ENCODE measurements around the gene RUNX2. TPM values are rescaled to one million over a fixed set of nuclear protein-coding genes. Genes with fewer than 3 reads are reported as not detected.

The RUNX2 gene
- total and polyA plus RNA-seq, 4 donors = 0.09 to 1.5 (median 0.75) TPM

DNA sequence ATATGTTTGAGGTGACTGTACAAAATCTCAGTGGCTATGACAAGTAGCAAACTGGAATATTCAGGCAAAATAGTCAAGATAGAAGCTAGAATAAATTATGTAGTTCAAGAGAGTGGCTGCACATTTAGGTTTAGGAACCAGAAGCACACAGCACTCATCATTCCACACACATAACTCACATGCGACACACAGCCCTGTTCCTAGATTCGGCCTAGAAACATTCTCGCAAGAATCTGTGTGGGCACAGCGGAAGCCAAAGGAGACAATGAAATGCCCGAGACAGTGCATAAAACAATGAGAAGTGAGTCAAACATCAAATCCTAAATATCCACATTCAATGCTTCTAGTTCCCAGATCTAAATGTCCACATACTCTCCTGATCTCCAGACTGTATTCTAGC, 59.1 kb downstream of the RUNX2 start:
- 97% methylated on average over 5 of the region's 5 CpGs for WGBS
- H3K4me3 ChIP-seq (ENCODE audit: low read depth in 1 of 3, low read length in 3 of 3) = no peak overlapping the region
- DNase-seq (ENCODE audit: low spot score) = no peak

DNA sequence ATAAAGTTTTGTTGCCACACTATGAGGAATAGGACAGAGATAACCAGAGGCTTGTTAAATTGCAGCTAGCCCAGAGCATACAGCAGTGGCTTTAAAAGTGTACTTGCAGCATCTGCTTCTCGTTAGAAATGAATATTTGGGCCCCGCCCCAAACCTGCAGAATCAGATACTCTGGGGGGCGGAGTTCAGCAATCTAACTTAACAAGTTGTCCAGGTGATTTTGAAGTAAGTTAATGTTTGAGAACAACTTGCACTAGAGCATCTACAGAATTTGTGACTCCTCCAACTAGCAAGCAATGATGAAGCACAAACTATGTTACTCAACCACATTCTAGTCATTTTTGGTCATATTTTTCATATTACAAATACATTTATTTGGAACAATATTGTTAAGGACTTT, 60.2 kb downstream of the RUNX2 start:
- H3K4me3 ChIP-seq (ENCODE audit: low read depth in 1 of 3, low read length in 3 of 3) = no peak overlapping the region
- TF ChIP-seq FOXA1 (IDR thresholded peaks at IDR 0.05) (no peak), YY1 (IDR thresholded peaks at IDR 0.05) (no peak), HNF4A (conservative IDR thresholded peaks at IDR 0.05) (no peak), FOXA2 (IDR thresholded peaks at IDR 0.05) (no peak), SP1 (IDR thresholded peaks at IDR 0.05) (no peak), ZBTB33 (IDR thresholded peaks at IDR 0.05) (no peak), GABPA (IDR thresholded peaks at IDR 0.05 in 1 of 2, conservative IDR thresholded peaks at IDR 0.05 in 1 of 2) (no peak), RXRA (IDR thresholded peaks at IDR 0.05) (no peak), RAD21 (IDR thresholded peaks at IDR 0.05) (no peak), TAF1 (conservative IDR thresholded peaks at IDR 0.05) (no peak), HNF4G (IDR thresholded peaks at IDR 0.05) (no peak)
- TF ChIP-seq, protein P1, sequence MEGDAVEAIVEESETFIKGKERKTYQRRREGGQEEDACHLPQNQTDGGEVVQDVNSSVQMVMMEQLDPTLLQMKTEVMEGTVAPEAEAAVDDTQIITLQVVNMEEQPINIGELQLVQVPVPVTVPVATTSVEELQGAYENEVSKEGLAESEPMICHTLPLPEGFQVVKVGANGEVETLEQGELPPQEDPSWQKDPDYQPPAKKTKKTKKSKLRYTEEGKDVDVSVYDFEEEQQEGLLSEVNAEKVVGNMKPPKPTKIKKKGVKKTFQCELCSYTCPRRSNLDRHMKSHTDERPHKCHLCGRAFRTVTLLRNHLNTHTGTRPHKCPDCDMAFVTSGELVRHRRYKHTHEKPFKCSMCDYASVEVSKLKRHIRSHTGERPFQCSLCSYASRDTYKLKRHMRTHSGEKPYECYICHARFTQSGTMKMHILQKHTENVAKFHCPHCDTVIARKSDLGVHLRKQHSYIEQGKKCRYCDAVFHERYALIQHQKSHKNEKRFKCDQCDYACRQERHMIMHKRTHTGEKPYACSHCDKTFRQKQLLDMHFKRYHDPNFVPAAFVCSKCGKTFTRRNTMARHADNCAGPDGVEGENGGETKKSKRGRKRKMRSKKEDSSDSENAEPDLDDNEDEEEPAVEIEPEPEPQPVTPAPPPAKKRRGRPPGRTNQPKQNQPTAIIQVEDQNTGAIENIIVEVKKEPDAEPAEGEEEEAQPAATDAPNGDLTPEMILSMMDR (IDR thresholded peaks at IDR 0.05; ENCODE audit: low read depth, low read length, missing input control) = no peak
- no peaks in the 10 kb centered on the region for H3K36me3 ChIP-seq (ENCODE audit: control insufficient read depth in 4 of 4, insufficient read depth in 3 of 4, low read depth in 1 of 4, low read length in 3 of 4)
- 75% methylated on average over 3 of the region's 3 CpGs for WGBS
- H3K27ac ChIP-seq (ENCODE audit: low read depth in 1 of 2, low read length in 2 of 2) = no peak overlapping the region
- H3K4me1 ChIP-seq (ENCODE audit: control insufficient read depth in 4 of 4, insufficient read depth in 4 of 4, low read length in 3 of 4) = no peaks in the 10 kb centered on the region
- no peak for DNase-seq (ENCODE audit: low spot score)
- H3K9me3 ChIP-seq (ENCODE audit: control insufficient read depth in 4 of 4, low read length in 3 of 4) = no peaks in the 10 kb centered on the region
- H3K27me3 ChIP-seq (ENCODE audit: control insufficient read depth in 4 of 4, insufficient read depth in 4 of 4, low read length in 3 of 4) = no peaks in the 10 kb centered on the region
- no peak overlapping the region for H3K9ac ChIP-seq (ENCODE audit: low read depth in 1 of 2, low read length in 2 of 2)

More for the DNA sequence above, 59.1 kb downstream of the RUNX2 start:
- no peak overlapping the region for H3K27ac ChIP-seq (ENCODE audit: low read depth in 1 of 2, low read length in 2 of 2)
- no peak for TF ChIP-seq YY1 (IDR thresholded peaks at IDR 0.05)
- H3K4me1 ChIP-seq (ENCODE audit: control insufficient read depth in 4 of 4, insufficient read depth in 4 of 4, low read length in 3 of 4) = no peaks in the 10 kb centered on the region
- H3K27me3 ChIP-seq (ENCODE audit: control insufficient read depth in 4 of 4, insufficient read depth in 4 of 4, low read length in 3 of 4) = no peaks in the 10 kb centered on the region
- no peaks in the 10 kb centered on the region for H3K9me3 ChIP-seq (ENCODE audit: control insufficient read depth in 4 of 4, low read length in 3 of 4)
- H3K36me3 ChIP-seq (ENCODE audit: control insufficient read depth in 4 of 4, insufficient read depth in 3 of 4, low read depth in 1 of 4, low read length in 3 of 4) = no peaks in the 10 kb centered on the region
- no peak overlapping the region for H3K9ac ChIP-seq (ENCODE audit: low read depth in 1 of 2, low read length in 2 of 2)

GRCh38 chr6:45394586-45395095, 66.5 kb downstream of the RUNX2 start:
- Histone ChIP-seq H3K4me3 (ENCODE audit: low read depth in 1 of 3, low read length in 3 of 3) (no peak overlapping the region), H3K9me3 (ENCODE audit: control insufficient read depth in 4 of 4, low read length in 3 of 4) (peaks cover 0 to 3% (median 0%) of the 10 kb centered on the region in 4 donors), H3K27me3 (ENCODE audit: control insufficient read depth in 4 of 4, insufficient read depth in 4 of 4, low read length in 3 of 4) (no peaks in the 10 kb centered on the region), H3K27ac (ENCODE audit: low read depth in 1 of 2, low read length in 2 of 2) (no peak overlapping the region), H3K36me3 (ENCODE audit: control insufficient read depth in 4 of 4, insufficient read depth in 3 of 4, low read depth in 1 of 4, low read length in 3 of 4) (no peaks in the 10 kb centered on the region), H3K4me1 (ENCODE audit: control insufficient read depth in 4 of 4, insufficient read depth in 4 of 4, low read length in 3 of 4) (no peaks in the 10 kb centered on the region), H3K9ac (ENCODE audit: low read depth in 1 of 2, low read length in 2 of 2) (no peak overlapping the region)
- 89% methylated on average over 4 of the region's 4 CpGs for WGBS
- TF ChIP-seq YY1 (IDR thresholded peaks at IDR 0.05) = no peak
- TF ChIP-seq FOXA2 (IDR thresholded peaks at IDR 0.05) = no peak
- TF ChIP-seq HNF4A (conservative IDR thresholded peaks at IDR 0.05) = no peak
- TF ChIP-seq JUND (IDR thresholded peaks at IDR 0.05) = no peak
- TF ChIP-seq, protein P2, sequence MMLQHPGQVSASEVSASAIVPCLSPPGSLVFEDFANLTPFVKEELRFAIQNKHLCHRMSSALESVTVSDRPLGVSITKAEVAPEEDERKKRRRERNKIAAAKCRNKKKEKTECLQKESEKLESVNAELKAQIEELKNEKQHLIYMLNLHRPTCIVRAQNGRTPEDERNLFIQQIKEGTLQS (IDR thresholded peaks at IDR 0.05) = no peak
- no peak for TF ChIP-seq NR2F2 (IDR thresholded peaks at IDR 0.05)
- no peak for TF ChIP-seq EGR1 (IDR thresholded peaks at IDR 0.05; ENCODE audit: low read depth in 2 of 2)
- no peak for DNase-seq (ENCODE audit: low spot score)

Measured in liver (tissue), 9 donors.